K562 (cell line): Measurements from ENCODE around the gene CRABP1. TPM values are rescaled to one million over a fixed set of nuclear protein-coding genes. Genes with fewer than 3 reads are reported as not detected.

Source experiments
- ATAC-seq: fragments of 200-7000 bp; cut with Tn5 transposase; 3 replicates; pipeline ENCODE4 v1.9.1; 2020; ENCODE audit warnings: moderate library complexity
- BruUV-seq: library from RNA; stranded (reverse); fragments of 400-500 nt; replicated peaks from 2 replicates; lab custom pipeline; 2021; lab: Mats Ljungman, UMichigan
- CTCF ChIA-PET: fragments of 300-600 bp; formaldehyde crosslinking; extraction: SDS; loops from one replicate; lab custom pipeline; 2021; ENCODE audit warnings: low intra/inter-chr PET ratio; lab: Yijun Ruan, JAX
- POLR2A ChIA-PET: fragments of 300-600, 350-650 bp; sonication (Branson Sonifier 250); formaldehyde crosslinking; extraction: SDS; loops from one replicate; lab custom pipeline; 2021; ENCODE audit warnings: antibody characterized with exemption, inconsistent platforms; lab: Yijun Ruan, JAX
- DNase-seq, 4 experiments: peaks; one replicate each; pipeline versions ENCODE4 v3.0.0 to v3.0.0-alpha.2; 2011 to 2018; ENCODE audit warnings: low spot score in 3 of 4, mixed read lengths in 3 of 4; ENCODE audit errors: extremely low read depth in 1 of 4
- FAIRE-seq: peaks from 2 replicates; lab custom pipeline; 2011; peaks lifted over from hg19 to GRCh38; lab: Jason Lieb, UNC
- H2AFZ ChIP-seq: 2 replicates; pipeline ENCODE4 v1.6.0; 2011; ENCODE audit warnings: low read depth, low read length, control low read depth, inconsistent platforms
- H3K27ac ChIP-seq: fragments of 200-600 bp; 3 replicates; pipeline ENCODE4 v1.8.0; 2011; ENCODE audit warnings: low read depth, mild to moderate bottlenecking, control low read depth, inconsistent platforms, low read length, moderate library complexity, mixed read lengths; ENCODE audit errors: extremely low read depth
- H3K27me3 ChIP-seq, 2 experiments: fragments of 300-600 bp in 1 of 2; 2 replicates in 1 of 2; 3 replicates in 1 of 2; pipeline versions ENCODE4 v1.6.0 to v1.8.0; 2011; ENCODE audit warnings: inconsistent platforms in 2 of 2, low read length in 2 of 2, mild to moderate bottlenecking in 1 of 2, mixed read lengths in 1 of 2, moderate library complexity in 1 of 2; ENCODE audit not compliant: control insufficient read depth in 2 of 2, insufficient read depth in 2 of 2
- H3K36me3 ChIP-seq: fragments of 300-600 bp; 3 replicates; pipeline ENCODE4 v1.8.0; 2011; ENCODE audit warnings: mild to moderate bottlenecking, low read length, inconsistent platforms; ENCODE audit not compliant: control insufficient read depth, insufficient read depth
- H3K4me1 ChIP-seq, 2 experiments: fragments of 200-600 bp in 1 of 2; replicated peaks in 1 of 2; 2 replicates in 1 of 2; 3 replicates in 1 of 2; pipeline versions ENCODE4 v1.5.1 to v1.8.0; 2011; ENCODE audit warnings: inconsistent platforms in 2 of 2, low read length in 2 of 2, mild to moderate bottlenecking in 1 of 2, mixed read lengths in 1 of 2, moderate library complexity in 1 of 2; ENCODE audit not compliant: control insufficient read depth in 2 of 2, insufficient read depth in 2 of 2
- H3K4me2 ChIP-seq: 2 replicates; pipeline ENCODE4 v1.6.1; 2011; ENCODE audit warnings: low read length, control low read depth, inconsistent platforms, mixed read lengths; ENCODE audit not compliant: insufficient read depth
- H3K4me3 ChIP-seq: fragments of 200-600 bp; sonication (generic), shearing (Covaris generic); 2 replicates; pipeline ENCODE4 v1.5.1; 2016; ENCODE audit warnings: control low read depth, inconsistent platforms
- H3K79me2 ChIP-seq: fragments of 200-600 bp; 3 replicates; pipeline ENCODE4 v1.8.0; 2011; ENCODE audit warnings: low read length, inconsistent platforms; ENCODE audit not compliant: control insufficient read depth, insufficient read depth
- H3K9ac ChIP-seq, 2 experiments: 2 replicates each; pipeline versions ENCODE4 v1.6.0 to v1.6.1; 2011; ENCODE audit warnings: low read depth in 2 of 2, low read length in 2 of 2, control low read depth in 1 of 2, inconsistent platforms in 1 of 2, mild to moderate bottlenecking in 1 of 2, mixed read lengths in 1 of 2; ENCODE audit not compliant: insufficient read depth in 1 of 2
- H3K9me1 ChIP-seq: one replicate; pipeline ENCODE4 v1.6.0; 2011; ENCODE audit warnings: inconsistent platforms, mild to moderate bottlenecking, low read length, moderate library complexity; ENCODE audit not compliant: control insufficient read depth, insufficient read depth
- H3K9me3 ChIP-seq: replicated peaks from 2 replicates; pipeline ENCODE4 v1.5.1; 2011; ENCODE audit warnings: low read depth, low read length, inconsistent platforms; ENCODE audit not compliant: control insufficient read depth, insufficient read depth
- H4K20me1 ChIP-seq: replicated peaks from 2 replicates; pipeline ENCODE4 v1.6.1; 2011; ENCODE audit warnings: low read length, inconsistent platforms, mixed read lengths; ENCODE audit not compliant: control insufficient read depth, insufficient read depth
- LEF1 ChIP-seq: fragments of 450-650 bp; IDR thresholded peaks from 2 replicates; pipeline ENCODE4 v1.6.1; 2016; ENCODE audit warnings: mild to moderate bottlenecking
- USF2 ChIP-seq: sonication (generic); formaldehyde crosslinking; IDR thresholded peaks from 2 replicates; pipeline ENCODE4 v1.5.0; 2020; ENCODE audit warnings: missing genetic modification reagents
- WGBS: fragments of 100-300 bp; shearing (Covaris generic); methylation state at CpG from one replicate; pipeline ENCODE4 v1.1.6; 2016; ENCODE audit warnings: low coverage, mixed read lengths; ENCODE audit not compliant: insufficient coverage; ENCODE audit errors: missing lambda C conversion rate; 5-methylcytosine and 5-hydroxymethylcytosine counted together
- in situ Hi-C: fragments of 300-500 bp; cut with MboI; formaldehyde crosslinking; loops from 4 replicates; pipeline ENCODE4 v1.15.0; 2018; ENCODE audit warnings: inconsistent platforms, mixed read lengths
- intact Hi-C: fragments of 100-400 bp; cut with micrococcal nuclease; formaldehyde crosslinking; loops from 2 replicates; pipeline ENCODE4 v1.14.2; 2022
- polyA plus RNA-seq, 8 experiments: library from polyadenylated mRNA; depleted of rRNA in 4 of 8; stranded (reverse) in 5 of 8; unstranded in 3 of 8; fragments of >200 nt; fragmentation: Nextera tagmentation in 2 of 8; fragmentation: Illumina TruSeq in 1 of 8; extraction: Ambion mirVana in 2 of 8; extraction: Trizol in 1 of 8; gene quantifications; 2 replicates each; pipeline versions ENCODE4 v1.2.1 to v1.2.3, GENCODE V29; 2011 to 2014; ENCODE audit warnings: inconsistent platforms in 1 of 8, missing spikeins in 1 of 8
- total RNA-seq, 7 experiments: library from RNA; depleted of rRNA in 6 of 7; stranded (reverse); fragments of >200 nt in 6 of 7; fragmentation: Illumina TruSeq in 2 of 7; extraction: Trizol in 2 of 7; gene quantifications; 2 replicates each; pipeline versions ENCODE4 v1.2.1 to v1.2.3, GENCODE V29; 2011 to 2021; ENCODE audit warnings: low replicate concordance in 1 of 7
- TF ChIP-seq, protein P1 (sequence below): fragments of 250-450 bp; sonication (Bioruptor Pico); IDR thresholded peaks from 2 replicates; pipeline ENCODE4 v1.4.0; 2020

Gene CRABP1
- total and polyA plus RNA-seq, 9 of the 15 experiments (the other 6 are each of a cell fraction or from before 2014, with no cell fraction given): 0.60 TPM; not detected in 8

GRCh38 chr15:78322243-78322642, 17.9 kb upstream of the CRABP1 start (continued):
- TF ChIP-seq, protein P1, sequence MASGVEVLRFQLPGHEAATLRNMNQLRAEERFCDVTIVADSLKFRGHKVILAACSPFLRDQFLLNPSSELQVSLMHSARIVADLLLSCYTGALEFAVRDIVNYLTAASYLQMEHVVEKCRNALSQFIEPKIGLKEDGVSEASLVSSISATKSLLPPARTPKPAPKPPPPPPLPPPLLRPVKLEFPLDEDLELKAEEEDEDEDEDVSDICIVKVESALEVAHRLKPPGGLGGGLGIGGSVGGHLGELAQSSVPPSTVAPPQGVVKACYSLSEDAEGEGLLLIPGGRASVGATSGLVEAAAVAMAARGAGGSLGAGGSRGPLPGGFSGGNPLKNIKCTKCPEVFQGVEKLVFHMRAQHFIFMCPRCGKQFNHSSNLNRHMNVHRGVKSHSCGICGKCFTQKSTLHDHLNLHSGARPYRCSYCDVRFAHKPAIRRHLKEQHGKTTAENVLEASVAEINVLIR (CRISPR knock-in tag): no peak

DNA sequence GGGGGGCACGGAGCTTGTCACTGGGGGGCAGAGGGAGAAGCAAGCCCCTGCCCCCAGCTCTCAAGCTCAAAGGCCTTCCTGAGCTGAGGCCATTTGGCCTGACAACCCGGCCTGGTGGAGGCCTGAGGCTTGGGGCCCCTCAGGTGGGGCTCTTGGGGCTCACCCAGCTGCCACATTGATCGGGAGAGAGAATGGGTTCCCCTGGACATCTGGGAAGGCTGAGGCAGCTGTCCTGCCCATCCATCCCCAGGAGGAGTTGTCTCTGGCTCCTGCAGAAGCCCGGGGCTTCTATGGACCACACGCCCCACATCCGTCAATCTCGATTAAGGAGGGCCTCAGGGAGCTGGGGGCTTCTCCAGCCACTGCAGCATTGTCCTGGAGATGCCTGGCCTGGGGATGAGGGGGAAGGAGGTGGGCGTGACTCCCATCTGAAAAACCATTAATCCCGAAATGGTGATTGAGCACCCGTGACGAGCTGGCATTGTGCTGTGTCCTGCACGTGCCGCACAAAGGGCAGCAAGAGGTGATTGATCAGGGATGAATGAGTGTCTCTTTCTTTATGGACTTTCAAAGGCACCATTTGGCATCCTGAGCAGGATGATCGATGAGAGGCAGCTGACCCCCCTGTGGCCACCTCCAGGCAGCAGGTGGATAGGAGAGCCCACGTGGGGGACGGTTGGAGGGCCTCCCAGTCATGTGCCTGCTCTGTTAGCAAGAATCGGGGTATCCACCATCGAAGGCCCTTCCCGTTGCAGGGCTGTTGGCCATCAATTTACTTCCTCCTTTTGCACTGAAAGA, 17.2 kb upstream of the CRABP1 start:
- Histone ChIP-seq H3K4me3 (no peak overlapping the region), H3K79me2 (no peaks in the 10 kb centered on the region), H3K9me1 (no peaks in the 10 kb centered on the region), H3K9ac (0 out of 4 replicates have a peak overlapping the region, but pooled peaks of 1 of the 2 experiments have one; percentile 17), H3K4me2 (no peak overlapping the region), H3K4me1 (peaks cover 0 to 7% of the 10 kb centered on the region in 2 experiments; a peak in 3 of 5 replicates), H4K20me1 (no peaks in the 10 kb centered on the region), H3K27ac (no peak overlapping the region), H3K27me3 (peaks cover 3 to 31% of the 10 kb centered on the region in 2 experiments; a peak in 4 of 5 replicates), H3K36me3 (no peaks in the 10 kb centered on the region), H2AFZ (no peak overlapping the region), H3K9me3 (no peaks in the 10 kb centered on the region)
- TF ChIP-seq USF2 (CRISPR knock-in tag) (0 out of 2 replicates have a peak, but pooled peaks have one; percentile 10), LEF1 (no peak)
- DNase-seq (no peak), FAIRE-seq (no peak), ATAC-seq (no peak)
- intact Hi-C loops (no loop called here), in situ Hi-C loops (no loop called here)
- POLR2A ChIA-PET: interaction anchor here (0.6 to 2.3 kb wide), 3 partner anchors 12 to 100 kb away, joined by 3 to 6 read pairs (median 4); no protein-coding TSS in a partner anchor
- 30% methylated on average over 17 of the region's 19 CpGs for WGBS
- no TSS peak for BruUV-seq
- CTCF ChIA-PET: no interaction called here
